ENCODE measurements around the gene FFAR1. TPM values are rescaled to one million over a fixed set of nuclear protein-coding genes. Genes with fewer than 3 reads are reported as not detected.

FFAR1 gene
- total and polyA plus RNA-seq, 2 of the 8 experiments (the other 6 are each of a cell fraction or from before 2014, with no cell fraction given), result not detected

GRCh38 chr19:35310331-35310730, 37.4 kb upstream of the FFAR1 start:
- TF ChIP-seq KDM4A (IDR thresholded peaks at IDR 0.05; ENCODE audit: low read depth, low read length, severe bottlenecking) (no peak), CREB1 (IDR thresholded peaks at IDR 0.05) (no peak), CEBPB (IDR thresholded peaks at IDR 0.05; ENCODE audit: low read depth, low read length) (no peak), PHF8 (conservative IDR thresholded peaks at IDR 0.05; ENCODE audit: low read depth, low read length) (no peak)
- H2BK12ac ChIP-seq (ENCODE audit: low read depth, low read length), result no peak overlapping the region
- H3K36me3 ChIP-seq (ENCODE audit: control insufficient read depth in 2 of 4, insufficient read depth in 4 of 4, low read length in 3 of 4), result no peaks in the 10 kb centered on the region
- H3K4ac ChIP-seq (replicated peaks; ENCODE audit: insufficient read length, low read depth, low read length), result no peak overlapping the region
- no peaks in the 10 kb centered on the region for H3K79me1 ChIP-seq (ENCODE audit: low read depth, low read length)
- no peak for FAIRE-seq
- DNase-seq (ENCODE audit: low read depth in 1 of 2, low spot score in 2 of 2), result no peak
- H3K79me2 ChIP-seq (ENCODE audit: control insufficient read depth in 1 of 2, insufficient read depth in 2 of 2, low read length in 2 of 2), result no peaks in the 10 kb centered on the region
- H3K4me3 ChIP-seq (ENCODE audit: extremely low read depth in 1 of 4, insufficient read depth in 2 of 4, low read depth in 3 of 4, low read length in 4 of 4), result no peak overlapping the region
- CTCF ChIA-PET (ENCODE audit: partially characterized antibody), result interaction anchor here (0.8 to 1.0 kb wide), 2 partner anchors 16 to 20 kb away, joined by 3 to 4 read pairs; no protein-coding TSS in a partner anchor
- H2AFZ ChIP-seq (ENCODE audit: low read length), result no peak overlapping the region
- H3K9ac ChIP-seq (replicated peaks in 1 of 4; ENCODE audit: extremely low read depth in 1 of 4, low read depth in 3 of 4, low read length in 3 of 4), result no peak overlapping the region
- no peak overlapping the region for H4K91ac ChIP-seq (replicated peaks; ENCODE audit: insufficient read length, low read length)
- H3K9me3 ChIP-seq (ENCODE audit: insufficient read depth in 2 of 2, low read depth in 1 of 2, low read length in 1 of 2), result no peaks in the 10 kb centered on the region
- H3K27ac ChIP-seq (ENCODE audit: low read depth, low read length), result no peak overlapping the region
- no peak overlapping the region for H2BK120ac ChIP-seq (replicated peaks; ENCODE audit: low read depth, low read length)
- no peaks in the 10 kb centered on the region for H4K20me1 ChIP-seq (replicated peaks in 1 of 2; ENCODE audit: control insufficient read depth in 1 of 2, insufficient read depth in 2 of 2, low read length in 2 of 2)
- H4K5ac ChIP-seq (ENCODE audit: insufficient read length, low read depth, low read length), result no peak overlapping the region
- H3K18ac ChIP-seq (ENCODE audit: extremely low read depth, low read length), result no peak overlapping the region
- no peak overlapping the region for H3K56ac ChIP-seq (replicated peaks; ENCODE audit: insufficient read length, low read depth, low read length)
- no peak overlapping the region for H2BK15ac ChIP-seq (ENCODE audit: low read length)
- WGBS, 2 experiments (ENCODE audit: extremely low coverage in 1 of 2, insufficient coverage in 1 of 2, insufficient read length in 1 of 2, insufficient replicate concordance in 2 of 2, low coverage in 1 of 2, low lambda C conversion rate in 2 of 2, missing lambda C conversion rate in 1 of 2), result 97% methylated on average over 12 of the region's 12 CpGs; no CpG with 5 or more reads in 1 of the 2 experiments
- H3K23me2 ChIP-seq (ENCODE audit: low read depth, low read length), result no peaks in the 10 kb centered on the region
- H3K14ac ChIP-seq (ENCODE audit: insufficient read length), result no peak overlapping the region
- H3K4me2 ChIP-seq (ENCODE audit: insufficient read depth in 1 of 2, low read depth in 2 of 2, low read length in 2 of 2), result no peak overlapping the region
- H3K4me1 ChIP-seq (replicated peaks in 1 of 4; ENCODE audit: control insufficient read depth in 3 of 4, insufficient read depth in 4 of 4, low read length in 3 of 4), result peaks cover 0 to 2% (median 0%) of the 10 kb centered on the region in 4 experiments; a peak in 1 of 7 replicates
- no peak overlapping the region for H3K23ac ChIP-seq (ENCODE audit: insufficient read length)
- H2BK5ac ChIP-seq (ENCODE audit: low read depth, low read length), result no peak overlapping the region
- H2AK5ac ChIP-seq (ENCODE audit: low read depth, low read length), result no peak overlapping the region
- H3K27me3 ChIP-seq (replicated peaks in 1 of 4; ENCODE audit: control insufficient read depth in 3 of 4, extremely low read depth in 1 of 4, insufficient read depth in 3 of 4, low read length in 3 of 4), result no peaks in the 10 kb centered on the region
- no peak overlapping the region for H4K8ac ChIP-seq (ENCODE audit: extremely low read depth, insufficient read depth, low read length)
- H2BK20ac ChIP-seq (ENCODE audit: low read length), result no peak overlapping the region
- POLR2A ChIA-PET (ENCODE audit: partially characterized antibody), result no interaction called here
